HCT116 (cell line): Measurements from ENCODE around the gene SFPQ.

Experiments
- EGR1 ChIP-seq: IDR thresholded peaks from 2 replicates; pipeline ENCODE4 v1.6.1; 2012; ENCODE audit warnings: low read depth
- EZH2 ChIP-seq: fragments of 200-600 bp; sonication (generic); IDR thresholded peaks from 2 replicates; pipeline ENCODE4 v1.6.1; 2017; ENCODE audit warnings: antibody characterized with exemption, mixed run types
- EZH2phosphoT487 ChIP-seq: fragments of 200-600 bp; IDR thresholded peaks from 2 replicates; pipeline ENCODE4 v1.6.1; 2018; ENCODE audit warnings: antibody characterized with exemption, borderline replicate concordance
- POLR2A ChIP-seq: IDR thresholded peaks from 2 replicates; pipeline ENCODE4 v1.7.0; 2011; ENCODE audit warnings: borderline replicate concordance; ENCODE audit not compliant: insufficient read depth, insufficient read length; ENCODE audit errors: extremely low read depth
- SP1 ChIP-seq: IDR thresholded peaks from 2 replicates; pipeline ENCODE4 v1.6.1; 2012; ENCODE audit warnings: low read depth
- ZNF274 ChIP-seq: fragments of 200-500 bp; sonication (Bioruptor generic); IDR thresholded peaks from 2 replicates; pipeline ENCODE4 v1.6.1; 2014; ENCODE audit warnings: mild to moderate bottlenecking, low read depth, low read length, inconsistent platforms

DNA sequence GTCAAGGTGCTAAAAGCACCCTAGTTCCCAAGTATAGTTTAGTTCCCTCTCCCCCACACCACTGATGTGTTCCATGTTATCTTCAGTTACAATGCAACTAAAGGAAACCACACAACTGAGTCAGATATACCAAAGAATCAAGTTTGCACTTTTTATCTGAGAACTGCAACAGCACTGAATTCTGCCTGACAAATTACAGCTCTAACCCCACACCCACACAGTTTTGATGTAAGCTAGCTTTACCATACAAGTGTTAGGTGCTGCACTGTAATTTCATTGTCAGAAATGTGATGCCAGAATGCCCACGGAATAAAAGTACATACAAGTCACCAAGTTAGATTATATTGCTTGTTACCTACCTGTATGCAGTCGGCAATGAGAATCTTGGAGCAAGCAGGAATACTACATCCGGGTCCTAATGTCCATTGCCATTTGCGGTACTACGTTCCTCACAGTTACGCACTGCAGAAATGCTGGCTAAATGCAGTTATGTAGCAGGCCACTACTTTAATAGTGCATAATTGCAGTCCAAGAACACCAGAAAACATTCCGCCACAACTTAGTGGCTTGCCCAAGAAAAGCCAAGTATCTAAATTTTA lies 12.1 kb downstream of the SFPQ start:
- TF ChIP-seq EGR1 (no peak), ZNF274 (no peak), EZH2phosphoT487 (no peak), EZH2 (no peak), POLR2A (no peak), SP1 (no peak)
